GM21423 (cell line): ENCODE data around the gene GPRIN3.
"Not testable (repeated sequence)": the region's sequence is repeated elsewhere in the genome, so short reads cannot be mapped to it uniquely, and the experiment has no call there.

Experiments used
- ATAC-seq: cut with Tn5 transposase; IDR thresholded peaks from one replicate; pipeline ENCODE4 v1.9.1; 2021; ENCODE audit warnings: mild to moderate bottlenecking, moderate library complexity; ENCODE audit not compliant: unreplicated experiment

GPRIN3 gene

DNA sequence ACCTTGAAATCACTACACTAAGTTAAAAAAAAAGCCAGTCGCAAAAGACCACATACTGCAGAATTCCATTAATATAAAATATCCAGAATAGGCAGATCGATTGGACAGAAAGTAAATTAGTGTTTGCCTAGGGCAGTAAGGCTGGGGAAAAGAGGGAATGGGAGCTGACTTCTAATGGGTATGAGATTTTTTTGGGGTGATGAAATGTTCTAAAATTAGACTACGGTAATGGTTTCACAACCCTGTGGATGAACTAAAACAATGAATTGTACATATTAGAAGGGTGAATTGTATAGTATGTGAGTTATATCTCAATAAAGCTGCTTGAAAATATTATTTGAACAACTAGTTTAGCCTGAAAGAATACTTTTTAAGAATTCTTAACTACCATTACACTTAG is 6.7 kb upstream of the GPRIN3 start:
- ATAC-seq, result no peak

DNA sequence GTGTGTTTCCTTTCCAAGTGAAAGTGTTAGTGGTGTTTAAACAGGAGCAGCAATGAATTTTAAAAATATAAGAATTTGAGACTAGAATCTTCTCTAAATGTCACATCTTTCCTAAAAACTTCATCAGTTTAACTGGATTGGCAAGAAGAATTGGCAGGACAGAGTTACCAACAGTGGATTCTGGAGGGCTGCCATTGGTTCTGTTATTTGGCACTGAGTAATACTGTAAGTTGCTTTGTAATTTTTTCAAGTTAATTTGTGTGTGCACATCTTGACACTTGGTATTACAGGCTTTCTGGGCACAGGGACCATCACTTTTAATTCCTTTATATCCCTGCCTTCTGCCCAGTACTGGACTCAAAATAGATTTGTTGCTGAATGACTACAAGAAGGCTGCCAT is 4.5 kb upstream of the GPRIN3 start:
- no peak for ATAC-seq

DNA sequence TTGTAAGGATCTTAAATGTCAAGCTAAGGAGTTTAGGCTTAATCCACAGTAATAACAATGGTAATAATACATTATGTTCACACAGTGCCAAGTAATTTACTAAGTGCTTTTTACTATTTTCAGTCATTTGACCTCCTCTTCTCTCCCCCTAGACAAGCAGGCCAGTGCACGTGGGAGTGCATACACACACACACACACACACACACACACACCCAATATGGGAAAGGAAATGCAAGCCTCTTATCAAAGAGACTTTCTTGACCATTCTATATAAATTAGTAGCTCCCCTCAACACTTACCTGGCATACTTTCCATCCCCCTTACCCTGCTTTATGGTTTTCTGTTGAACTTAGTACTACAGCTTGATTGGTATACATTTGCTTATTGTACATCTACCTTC is 3.8 kb upstream of the GPRIN3 start:
- ATAC-seq, result no peak

DNA sequence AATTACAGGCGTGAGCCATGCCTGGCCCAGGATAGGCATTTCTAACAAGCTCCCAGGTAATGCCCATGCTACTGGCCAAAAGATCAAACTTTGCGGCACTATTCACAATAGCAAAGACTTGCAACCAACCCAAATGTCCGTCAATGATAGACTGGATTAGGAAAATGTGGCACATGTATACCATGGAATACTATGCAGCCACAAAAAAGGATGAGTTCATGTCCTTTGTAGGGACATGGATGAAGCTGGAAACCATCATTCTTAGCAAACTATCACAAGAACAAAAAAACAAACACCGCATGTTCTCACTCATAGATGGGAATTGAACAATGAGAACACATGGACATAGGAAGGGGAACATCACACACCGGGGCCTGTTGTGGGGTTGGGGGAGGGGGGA is 1.6 kb upstream of the GPRIN3 start:
- ATAC-seq, result not testable (repeated sequence)

DNA sequence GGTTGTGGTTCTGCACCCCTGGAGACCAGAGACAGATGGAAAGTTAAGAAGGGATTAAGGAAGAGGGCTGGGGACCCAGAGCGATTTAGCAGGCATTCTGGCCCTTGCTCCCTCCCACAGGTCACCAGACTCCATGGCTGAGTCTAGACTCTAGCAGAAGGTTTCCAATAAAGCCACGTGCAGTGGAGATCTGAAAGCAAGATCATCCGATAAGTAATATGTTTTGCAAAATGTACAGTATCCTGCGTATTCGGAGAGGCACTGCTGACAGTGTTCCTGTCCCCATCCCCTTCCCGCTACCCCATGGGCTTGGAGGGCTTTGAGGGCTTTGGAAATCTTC is 531 bp upstream of the GPRIN3 start:
- no peak for ATAC-seq

DNA sequence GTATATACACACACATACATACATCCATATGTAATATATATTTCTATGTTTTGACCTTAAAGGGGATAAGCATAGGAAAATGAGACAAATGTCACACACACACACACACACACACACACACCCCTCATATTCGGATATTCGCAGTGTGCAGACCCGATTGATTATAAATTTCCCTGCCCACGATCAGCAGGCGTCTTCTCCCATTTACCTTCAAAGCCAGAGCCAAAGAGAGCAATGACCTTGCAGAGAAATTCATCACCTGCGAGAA is 488 bp downstream of the GPRIN3 start:
- no peak for ATAC-seq

DNA sequence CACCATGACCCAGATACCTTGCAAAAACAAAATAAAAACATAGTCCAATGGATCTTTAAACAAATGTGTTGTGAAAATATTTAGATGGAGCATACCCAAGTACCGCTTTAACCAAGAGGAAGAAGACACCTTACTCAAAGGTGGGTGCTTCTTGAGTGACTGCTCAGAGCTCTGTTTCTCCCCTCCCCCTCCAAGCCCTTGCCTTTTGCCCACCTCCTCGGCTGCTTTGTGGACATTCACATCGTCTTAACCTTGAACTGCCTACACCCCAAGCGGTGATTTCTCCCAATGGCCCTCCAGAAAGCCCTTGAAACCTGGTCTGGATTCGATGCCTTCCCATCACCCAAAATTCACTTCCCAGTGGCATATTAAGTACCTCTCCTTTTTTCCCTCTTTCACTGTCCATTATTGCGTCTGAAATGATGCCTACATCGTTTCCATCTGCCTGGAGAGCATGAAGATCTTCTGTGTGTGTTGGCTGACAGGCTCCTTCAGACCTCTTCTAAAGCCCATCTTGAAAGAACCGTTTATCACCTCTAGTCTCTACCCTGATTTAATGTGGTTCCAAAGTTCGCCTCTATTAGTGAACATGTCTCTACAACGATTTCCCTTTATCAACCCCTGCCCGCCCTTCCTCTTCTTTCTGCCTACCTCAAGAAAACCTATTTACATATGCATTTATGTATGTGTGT is 968 bp downstream of the GPRIN3 start:
- no peak for ATAC-seq

DNA sequence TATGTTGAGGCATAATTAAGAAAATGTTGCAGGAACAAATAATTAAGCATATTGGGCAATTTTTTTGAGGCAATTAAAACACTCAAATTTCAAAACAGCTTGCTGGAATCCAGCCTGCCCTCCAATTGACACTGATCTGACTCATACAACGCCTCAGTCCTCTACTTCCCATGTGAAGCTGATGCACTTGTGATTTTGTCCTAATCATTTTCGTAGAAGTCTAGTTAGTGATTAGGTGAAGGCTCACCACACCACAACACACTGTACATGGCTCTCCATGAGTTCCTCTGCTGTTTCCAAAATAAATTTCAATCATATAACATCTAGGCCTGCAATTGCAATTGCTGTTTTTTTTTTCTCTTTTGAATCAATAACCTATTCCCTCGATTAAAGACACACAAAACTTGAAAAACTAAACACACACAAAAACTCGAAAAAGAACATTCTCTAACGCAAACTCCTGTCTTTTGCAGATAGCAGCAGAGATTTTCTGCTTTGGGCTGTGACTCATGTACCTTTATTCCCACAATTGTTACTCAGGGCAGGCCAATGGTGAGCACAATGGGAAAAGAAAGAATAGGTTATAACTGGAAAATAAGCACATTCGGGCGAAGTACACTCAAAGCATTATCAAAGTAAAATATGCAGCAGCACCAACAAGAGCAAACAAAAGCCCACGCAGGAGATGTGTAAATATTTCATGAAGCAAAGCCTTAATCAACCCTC is 1.7 kb downstream of the GPRIN3 start:
- no peak for ATAC-seq

DNA sequence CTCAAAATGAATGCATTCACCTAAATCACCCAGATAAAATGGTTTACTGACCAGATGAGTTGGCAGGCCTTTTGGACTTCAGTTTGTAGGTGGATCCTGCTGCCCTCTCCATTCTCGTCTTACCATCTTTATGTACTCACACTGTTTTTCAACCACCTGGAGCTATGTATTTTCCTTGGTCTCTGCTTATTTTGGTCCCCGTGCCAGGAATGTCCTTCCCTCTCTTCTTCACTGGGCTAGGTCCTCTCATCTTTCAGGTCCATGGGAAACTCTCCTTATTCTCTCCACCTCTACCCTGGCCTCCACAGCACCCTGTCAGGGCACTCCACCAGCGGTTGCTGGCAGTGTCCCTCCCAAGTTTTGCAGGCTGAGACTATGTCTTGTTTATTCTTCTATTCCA is 2.6 kb downstream of the GPRIN3 start:
- no peak for ATAC-seq

DNA sequence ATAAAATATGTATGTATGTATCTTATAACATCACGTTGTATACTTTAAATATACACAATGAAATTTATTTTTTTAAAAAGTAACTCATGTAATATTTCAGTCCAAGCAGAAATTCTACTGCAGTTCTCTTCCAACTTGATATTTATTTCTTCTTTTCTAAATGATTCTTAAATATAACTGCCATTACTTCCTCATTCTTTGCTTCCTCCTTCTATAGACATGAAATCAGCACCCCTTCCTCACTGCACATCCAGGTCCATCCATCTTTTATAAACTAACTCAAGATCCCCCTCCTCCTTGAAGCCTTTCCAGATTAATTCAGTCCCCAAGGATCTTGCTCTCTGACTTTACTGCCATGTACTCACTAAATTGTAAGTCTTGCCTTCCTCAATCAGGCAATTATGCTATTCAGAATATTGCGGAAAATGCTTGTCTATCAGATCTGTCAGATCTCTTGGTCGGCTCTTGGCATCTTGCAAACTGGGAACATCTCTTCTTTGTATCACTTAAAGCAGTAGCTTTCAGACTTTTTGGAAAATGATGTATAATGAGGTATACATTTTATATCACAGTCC is 3.7 kb downstream of the GPRIN3 start:
- ATAC-seq, result no peak

DNA sequence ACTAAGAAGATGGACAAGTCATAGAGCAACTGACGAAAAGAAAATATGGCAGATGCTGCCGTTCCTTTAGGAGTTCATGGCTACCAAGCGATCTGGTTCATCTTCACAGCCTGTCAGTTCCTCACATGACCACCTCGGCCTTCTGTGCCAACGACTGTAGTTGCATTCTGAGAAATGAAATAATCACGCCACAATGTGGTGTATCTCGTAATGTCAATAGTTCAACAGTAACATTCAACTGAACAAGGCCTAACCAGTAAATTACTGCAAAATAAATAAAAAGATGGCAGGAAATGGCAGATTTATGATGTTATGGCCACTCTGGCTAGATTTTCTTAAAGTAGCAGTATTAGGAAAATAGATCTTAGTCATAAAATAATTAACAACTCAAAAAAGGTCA is 4.4 kb downstream of the GPRIN3 start:
- no peak for ATAC-seq

DNA sequence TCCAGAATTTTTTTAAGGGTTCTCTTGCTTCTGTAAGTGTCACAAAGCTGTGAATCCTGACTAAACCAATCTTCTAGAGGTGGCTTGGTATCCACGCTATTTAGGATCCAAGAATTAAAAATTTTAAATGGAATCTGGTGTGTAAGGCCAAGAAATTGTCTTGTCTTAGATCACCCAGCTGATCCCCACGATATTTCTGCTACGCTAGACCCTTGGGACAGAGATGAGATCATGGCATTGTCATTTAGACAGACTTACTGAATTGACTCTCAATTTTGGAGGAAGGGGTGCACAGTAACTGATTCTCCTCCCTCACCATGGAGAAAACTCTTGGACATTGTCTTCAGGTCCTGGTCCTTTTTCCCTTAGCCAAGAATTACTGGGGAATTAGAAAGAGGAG is 5.7 kb downstream of the GPRIN3 start:
- ATAC-seq, result no peak

DNA sequence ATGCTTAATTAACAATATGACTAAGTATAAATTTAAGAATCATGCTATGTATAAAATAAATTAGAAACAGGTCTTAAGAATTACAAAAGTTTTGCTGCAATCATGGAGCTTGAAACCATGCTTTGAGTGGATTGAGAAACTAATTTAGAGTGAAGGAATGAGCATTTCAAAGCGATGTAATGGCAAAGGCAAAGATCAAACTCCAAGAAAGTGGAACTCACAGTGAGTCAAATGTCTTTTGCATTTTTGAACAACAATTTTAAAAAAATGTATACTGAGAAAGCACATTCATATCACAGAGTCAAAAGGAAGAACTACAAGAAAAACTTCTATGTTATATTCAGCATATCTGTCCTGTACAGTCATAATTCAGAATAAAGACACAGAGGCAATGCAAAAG is 6.6 kb downstream of the GPRIN3 start:
- ATAC-seq, result no peak

DNA sequence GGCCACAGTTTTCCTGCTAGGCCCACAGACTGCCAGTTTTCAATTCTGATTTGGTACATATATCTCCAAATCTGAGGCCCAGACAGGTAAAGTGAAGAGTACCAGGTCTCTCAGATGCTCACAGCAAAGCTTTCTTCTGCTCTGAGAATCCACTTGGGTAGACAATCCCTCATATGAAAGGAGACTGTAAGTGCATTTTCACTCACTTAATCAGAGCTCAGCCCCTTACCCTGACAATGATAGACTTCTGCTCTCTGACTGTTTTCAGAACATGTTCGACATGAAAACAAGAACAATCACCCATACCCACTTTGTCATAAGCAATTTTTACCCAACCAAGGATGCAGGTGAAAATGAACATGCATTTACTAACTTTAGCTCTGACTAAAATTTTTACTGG is 7.1 kb downstream of the GPRIN3 start:
- no peak for ATAC-seq

DNA sequence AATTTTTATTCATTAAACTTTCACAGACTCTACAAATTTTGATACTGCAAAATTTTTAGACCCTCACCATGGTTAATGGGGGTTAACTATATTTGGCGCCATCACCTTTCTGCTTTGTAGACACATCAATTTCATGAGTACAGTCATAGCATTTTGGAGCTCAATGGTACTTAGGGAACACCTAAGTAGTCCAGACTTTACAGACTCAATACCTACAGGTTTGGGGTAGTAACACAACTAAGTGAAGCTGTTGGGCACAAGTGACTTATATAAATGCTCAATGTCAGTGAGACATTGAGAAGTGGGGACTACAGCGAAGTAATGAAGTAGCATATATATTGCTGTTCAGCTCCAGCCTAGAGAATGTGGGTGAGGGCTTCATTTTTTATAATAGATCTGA is 7.5 kb downstream of the GPRIN3 start:
- ATAC-seq, result no peak

DNA sequence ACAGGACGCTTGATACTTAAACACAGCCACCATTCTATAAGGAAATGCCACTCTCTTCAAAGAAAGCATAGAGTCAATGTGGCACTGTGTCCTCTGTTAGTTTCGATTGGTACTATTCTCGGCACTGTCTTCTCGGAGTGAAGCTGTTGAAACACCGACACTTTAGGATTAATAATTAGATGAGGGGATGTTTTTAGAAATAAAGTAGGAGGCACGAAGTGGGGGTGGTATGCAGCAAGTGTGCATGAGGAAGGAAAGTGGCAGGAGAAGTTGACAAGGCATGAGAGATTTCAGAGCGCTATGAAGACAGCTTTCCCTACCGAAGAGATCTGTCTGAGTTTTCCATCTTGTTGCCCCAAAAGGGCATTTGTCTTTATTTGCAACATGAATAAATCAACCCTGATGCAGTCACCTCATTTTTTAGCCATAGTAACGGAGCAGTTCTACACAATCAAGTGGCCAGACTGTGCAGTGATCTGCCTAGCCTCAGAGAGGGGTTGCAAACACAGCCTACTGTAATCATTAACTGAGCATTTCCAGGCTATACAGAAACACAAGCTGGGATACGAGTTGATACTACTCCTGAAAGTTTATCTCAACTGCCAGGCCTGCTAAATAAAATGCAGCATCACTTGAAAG is 8.3 kb downstream of the GPRIN3 start:
- ATAC-seq, result peak; percentile 36

DNA sequence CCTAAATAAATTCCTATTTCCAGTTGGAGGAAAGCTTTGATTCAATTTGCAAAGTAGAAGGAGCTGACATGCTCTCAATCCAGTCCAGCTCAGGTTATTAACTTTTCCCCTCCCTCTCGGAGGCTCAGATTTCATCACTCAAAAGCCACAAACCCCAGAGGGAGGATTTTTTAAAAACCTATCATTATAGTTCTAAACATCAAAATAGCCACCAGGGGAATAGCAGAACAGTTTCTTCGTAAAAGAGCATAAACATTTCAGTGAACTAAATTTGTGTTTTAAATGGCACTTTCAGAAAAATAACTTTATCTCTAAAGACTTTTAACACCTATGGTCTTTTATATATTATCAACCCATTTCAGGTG is 8.8 kb downstream of the GPRIN3 start:
- ATAC-seq, result no peak

DNA sequence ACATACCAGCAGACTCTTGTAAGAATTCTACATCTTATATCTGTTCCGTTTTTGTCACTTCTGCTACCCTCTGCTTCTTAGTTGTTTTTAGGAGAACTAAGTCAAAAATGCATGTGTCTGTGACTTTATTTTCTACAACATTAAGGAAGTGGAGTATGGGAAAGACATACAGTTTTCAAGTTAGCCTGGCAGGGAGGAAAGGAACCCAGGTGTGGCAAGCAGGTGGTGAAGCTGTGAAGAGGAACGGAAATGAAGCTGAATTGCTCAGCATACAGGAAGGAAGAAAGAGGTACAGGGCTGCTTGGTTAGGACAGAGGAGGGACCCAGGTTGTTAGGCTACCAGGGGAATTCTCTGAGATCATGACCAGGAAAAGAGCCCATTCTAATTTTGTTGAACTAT is 9.4 kb downstream of the GPRIN3 start:
- ATAC-seq, result peak; percentile 51

DNA sequence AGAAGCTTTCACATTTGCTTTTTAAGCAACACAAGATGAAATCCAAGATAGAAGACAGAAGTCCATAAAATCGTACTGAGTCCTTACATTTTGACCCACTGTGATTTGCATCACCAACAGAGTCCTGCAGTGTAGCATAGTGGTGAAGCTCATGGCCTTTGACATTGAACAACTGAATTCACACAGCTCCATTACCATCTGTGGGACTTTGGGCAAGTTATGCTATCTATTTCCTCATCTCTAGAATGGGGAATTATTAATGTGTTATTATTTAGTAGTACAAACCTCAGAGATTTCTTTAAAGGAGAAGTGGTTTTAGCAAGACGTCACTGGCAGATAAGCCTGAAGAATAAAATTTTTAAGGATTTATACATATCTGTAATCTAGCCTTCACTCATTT is 10.7 kb downstream of the GPRIN3 start:
- ATAC-seq, result no peak

DNA sequence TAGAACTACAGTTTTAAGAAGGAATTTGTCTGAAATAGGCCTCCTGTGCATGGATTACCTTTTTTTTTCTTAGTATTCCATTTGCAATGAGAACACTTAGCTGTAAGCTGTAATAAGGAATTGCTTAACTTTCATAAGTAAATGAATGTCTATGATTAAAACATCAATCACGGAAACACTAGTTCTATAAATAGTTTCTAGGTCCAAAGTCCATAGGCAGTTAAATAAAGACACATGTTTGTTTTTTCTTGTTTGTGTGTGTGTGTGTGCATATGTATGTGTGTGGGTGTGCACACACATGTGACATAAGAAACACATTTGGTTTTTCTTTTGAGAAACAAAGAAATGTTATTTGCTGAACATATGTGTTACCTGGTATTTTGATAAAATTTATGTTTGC is 11.2 kb downstream of the GPRIN3 start:
- ATAC-seq, result no peak

DNA sequence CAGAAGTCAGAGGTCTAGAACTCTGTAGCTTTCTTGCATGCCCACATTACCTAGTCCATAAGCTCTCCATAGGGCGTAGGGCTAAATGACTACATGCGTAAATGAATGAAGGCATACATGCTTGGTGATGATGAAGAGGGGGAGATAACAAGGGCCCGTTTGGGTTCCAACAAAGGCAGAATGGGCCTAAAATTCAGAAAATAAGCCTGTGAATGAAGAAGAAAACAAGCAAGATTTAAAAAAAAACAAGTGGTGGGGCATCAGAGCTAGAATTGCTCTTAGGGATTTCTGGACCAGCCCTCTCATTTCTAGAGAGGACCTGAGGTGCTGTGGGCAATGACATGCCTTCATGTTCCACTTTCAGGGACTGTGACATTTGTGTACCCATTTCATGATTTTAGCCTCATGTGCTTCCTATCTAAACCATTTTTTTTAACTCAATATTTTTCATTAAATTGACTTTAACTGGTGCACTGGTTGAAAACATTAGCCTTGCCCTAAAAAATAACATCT is 12.1 kb downstream of the GPRIN3 start:
- no peak for ATAC-seq

DNA sequence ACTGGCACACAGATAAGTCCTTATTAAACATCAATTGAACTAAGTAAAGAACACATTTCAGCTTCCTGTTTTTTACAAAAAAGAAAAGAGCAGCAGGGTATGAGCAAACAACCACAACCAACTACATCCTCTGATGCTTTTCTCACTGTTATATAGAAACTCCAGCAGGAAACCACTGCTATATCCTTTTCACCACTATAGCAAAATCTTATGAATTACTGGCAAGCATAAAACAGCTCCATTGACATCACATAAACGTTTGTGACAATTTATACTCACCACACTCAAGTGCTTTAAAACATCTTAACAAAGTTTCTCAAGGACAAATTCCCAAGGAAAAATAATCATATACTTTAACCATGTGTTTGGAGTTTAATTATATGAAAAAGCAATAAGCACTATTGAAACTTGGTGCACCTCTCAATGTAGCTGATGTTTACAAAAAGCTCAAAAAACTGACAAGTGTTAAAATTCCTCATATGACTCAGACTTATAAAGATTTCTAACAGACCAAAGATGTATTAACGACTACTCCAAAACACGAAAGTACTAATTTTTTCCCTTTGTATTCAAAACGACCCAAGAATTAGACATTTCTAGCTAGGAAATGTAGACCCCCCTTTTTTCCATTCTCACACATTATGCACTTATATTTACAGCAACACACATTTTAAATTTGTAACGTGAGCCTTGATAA is 12.9 kb downstream of the GPRIN3 start:
- ATAC-seq, result peak; percentile 80
